Measurements from ENCODE around the gene GRIP1.

Gene GRIP1

DNA sequence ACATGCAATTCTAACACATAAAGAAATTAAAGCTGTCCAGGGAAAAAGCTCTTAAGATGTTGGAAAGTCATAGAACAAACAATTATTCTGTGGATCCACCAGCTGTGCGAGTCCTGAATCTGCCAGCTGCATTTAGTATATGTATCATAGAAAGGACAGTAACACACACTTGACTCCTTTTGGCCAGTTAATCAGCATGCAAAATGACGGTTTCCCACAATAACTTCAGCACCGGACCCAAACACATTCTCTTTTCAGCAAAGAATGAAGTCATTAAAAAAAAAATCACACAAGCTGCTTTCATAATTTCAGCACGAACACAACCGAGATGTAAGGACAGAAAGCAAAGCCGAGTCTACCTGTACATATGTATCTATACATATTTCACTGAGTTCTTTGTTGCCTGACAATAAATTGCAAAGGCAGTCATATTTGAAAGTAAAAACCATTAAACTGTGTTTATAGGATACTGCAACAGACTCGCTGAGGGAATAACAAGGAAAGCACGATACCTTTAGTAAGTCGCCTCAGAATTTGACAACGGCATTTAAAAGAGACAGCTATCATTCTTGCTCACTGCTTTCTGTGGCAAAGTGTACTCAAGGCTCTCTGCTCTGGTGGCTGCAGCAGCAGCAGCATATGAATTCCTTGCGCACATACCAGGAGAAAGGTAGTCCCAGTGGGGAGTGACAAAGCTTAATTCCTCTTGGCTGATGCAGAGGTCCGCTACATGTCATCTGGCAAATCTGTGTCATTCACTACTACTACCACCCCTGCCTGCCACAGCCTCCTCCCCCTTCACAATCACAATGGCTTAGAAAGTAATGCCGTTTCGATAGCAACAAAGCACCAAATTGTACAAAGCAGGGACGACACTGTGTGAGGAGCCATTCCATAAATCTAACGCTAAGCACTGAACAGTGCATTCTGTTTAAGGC is at the start of gene GRIP1:
TSS of gene GRIP1 (minus strand) at position 739 of the 938 bp plus-strand sequence. CDS start at position 567, 172 bp downstream.
- peak; percentile 22 for DNase-seq

DNA sequence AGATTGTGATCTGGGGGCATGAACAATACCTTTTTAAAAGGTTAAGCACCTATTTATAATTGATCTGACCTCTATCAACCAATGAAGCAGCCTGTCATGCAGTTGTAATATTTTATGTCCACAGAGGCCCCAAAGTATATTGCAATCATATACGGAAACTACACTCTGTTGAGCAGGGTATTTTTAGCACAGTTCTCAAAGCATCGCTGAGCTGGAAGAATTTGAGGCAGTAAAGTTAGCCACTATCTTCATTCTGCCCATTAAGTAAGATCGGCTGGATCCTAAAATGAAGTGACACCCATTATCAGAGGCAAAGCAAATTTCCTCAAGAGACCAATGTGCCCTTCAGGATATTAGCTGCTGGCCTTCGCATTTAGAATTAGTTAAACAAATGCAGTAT is 47.7 kb upstream of the GRIP1 start:
- no peak for DNase-seq

- DNase-seq: no peak
These were observed 46.2 kb upstream of the GRIP1 start for GRCh38 chr12:66725031-66725430.

- no peak for DNase-seq
These were observed 45.7 kb upstream of the GRIP1 start for GRCh38 chr12:66724616-66725015.

DNA sequence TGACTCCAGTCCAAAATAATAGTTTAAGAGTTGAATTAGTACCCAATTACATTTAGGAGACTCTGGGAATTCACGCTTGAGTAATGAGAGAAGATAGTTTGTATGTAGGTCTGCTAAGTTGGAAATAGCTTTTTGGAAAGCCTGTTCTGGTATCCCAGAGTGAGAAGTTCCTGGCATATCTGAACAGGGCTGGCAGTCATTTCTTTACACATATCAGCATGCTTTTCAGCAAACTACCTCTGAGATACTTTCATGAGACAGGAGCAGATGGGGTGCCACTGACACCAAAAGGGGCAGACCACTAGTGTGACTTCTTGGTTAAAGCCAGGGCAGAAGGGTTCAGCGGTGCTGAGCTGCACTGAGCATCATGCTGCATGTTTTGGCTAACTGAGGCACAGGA is 45.1 kb upstream of the GRIP1 start:
- DNase-seq: no peak

DNA sequence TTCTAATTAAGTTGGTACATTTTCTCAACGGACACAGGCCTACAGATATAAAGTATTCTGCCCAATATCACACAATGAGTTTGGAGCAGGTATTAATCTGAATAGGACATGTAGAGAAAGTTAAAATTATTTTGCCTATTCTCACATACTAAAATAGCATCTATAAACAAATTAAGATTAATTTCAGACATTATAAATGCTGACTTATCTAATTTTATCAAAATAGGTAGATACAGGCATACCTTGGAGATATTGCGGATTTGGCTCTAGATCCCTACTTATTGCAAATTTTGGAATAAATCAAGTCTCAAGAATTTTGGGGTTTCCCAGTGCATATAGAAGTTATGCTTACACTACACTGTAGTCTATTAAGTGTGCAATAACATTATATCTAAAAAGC is 41.0 kb upstream of the GRIP1 start:
- DNase-seq: no peak

- DNase-seq: no peak
These were observed 38.3 kb upstream of the GRIP1 start for GRCh38 chr12:66717036-66717673.

GRCh38 chr12:66716522-66716921 is 37.6 kb upstream of the GRIP1 start:
- no peak for DNase-seq

GRCh38 chr12:66714709-66715108 is 35.8 kb upstream of the GRIP1 start:
- no peak for DNase-seq

GRCh38 chr12:66713984-66714383 is 35.1 kb upstream of the GRIP1 start:
- no peak for DNase-seq

DNA sequence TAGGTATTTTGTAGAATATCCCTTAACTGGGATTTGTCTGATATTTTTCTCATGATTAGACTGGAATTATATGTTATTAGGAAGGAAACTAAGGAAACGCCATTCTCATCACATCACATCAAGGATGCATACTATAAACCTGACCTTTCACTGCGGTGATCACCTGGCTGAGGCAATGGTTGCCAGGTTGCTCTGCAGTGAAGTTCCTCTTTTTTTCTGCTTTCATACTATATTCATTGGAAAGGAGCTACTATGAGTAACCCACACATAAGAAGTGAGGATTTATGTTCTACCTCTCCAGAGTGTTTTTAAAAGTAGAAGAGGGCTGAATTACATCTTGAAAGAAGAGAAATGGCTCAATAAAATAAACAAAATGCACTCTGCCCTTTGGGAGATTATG is 31.0 kb upstream of the GRIP1 start:
- DNase-seq: no peak

DNA sequence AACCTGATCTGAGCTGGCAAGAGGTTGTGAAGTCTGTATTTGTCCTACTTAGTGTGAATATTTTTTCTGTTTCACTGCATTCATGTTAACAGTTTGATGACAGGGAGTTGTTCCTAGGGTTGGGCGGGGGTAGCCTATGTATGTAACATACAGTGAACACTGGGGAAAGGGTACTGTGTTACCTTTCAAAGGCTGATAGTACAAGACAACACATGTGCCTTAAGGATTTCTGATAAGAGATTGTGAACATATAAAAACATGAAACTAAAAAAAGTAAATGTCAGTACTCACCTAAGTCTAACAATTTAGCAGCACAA is 30.5 kb upstream of the GRIP1 start:
- no peak for DNase-seq

GRCh38 chr12:66708704-66709456 is 30.0 kb upstream of the GRIP1 start:
- DNase-seq: no peak

- DNase-seq: no peak
These were observed 28.3 kb upstream of the GRIP1 start for GRCh38 chr12:66707002-66707697.

DNA sequence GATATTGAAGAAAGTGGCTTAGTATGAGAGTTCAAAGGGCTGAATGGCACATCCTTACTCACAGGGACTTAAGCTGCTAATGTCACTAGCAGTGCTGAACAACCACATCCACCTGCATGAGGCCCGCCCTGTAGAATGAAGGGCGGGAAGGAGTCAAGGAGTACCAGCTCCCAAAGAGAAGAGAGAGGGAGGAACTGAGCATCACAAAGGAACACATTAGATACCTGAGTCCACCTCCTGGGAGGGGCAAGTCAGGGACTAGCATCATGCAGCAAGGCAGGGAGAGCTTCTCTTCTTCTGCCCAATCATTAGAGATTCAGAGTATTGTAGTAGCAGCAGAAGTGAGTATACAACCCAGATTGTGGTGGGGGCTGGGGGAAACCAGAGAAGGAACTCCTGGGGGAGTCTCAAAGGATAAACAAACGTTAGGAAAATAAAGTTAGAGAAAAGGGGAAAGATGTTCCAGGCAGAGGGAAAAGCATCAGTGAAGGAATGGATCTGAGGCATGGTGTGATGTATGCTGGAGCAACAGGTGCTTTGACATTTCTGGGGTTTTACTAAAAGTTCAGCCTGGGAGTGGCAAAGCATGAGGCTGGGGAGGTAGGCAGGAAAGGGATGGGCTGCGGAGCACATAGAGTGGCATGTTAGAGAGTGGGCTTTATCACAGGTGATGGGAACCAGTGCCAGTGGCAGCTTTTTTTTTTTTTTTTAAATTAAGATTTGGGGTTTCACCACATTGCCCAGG is 21.0 kb upstream of the GRIP1 start:
- DNase-seq: no peak

DNA sequence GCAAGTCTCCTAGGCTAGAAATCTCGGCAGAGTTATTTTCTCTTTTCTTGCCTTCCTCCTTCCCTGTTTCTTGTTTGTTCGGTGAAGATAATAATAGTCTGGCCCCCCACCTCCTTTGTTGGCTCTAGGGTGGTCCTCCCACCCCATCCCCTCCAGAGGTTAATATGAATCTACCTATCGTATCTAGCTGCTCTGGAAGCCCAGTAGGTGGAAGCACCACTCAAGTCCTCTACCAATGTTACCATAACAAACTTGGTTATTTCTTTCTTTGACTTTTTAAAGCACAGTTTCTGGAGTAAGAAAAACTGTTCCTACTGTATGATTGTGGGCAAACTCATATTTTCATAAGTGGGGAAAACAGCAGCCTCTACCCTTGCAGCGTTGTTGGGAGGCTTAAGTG is 19.7 kb upstream of the GRIP1 start:
- no peak for DNase-seq

DNA sequence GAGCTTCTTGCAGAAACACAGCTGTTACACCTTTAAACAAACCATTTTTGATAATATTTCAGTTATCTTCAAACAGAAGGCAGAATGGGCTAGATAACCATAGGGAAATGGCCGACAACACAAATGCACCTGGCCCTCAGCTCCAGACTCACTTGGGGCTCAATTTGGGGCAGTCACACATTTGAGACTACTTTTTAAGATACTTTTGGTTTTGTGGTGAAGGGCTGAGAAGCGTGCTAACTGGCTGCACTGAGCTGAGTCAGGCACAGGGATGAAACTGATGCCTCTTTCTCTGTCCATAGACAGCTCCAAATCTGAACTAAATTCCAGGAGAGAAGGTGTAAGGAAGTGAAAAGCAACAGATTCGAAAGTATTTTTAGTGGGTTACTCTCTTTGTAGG is 18.5 kb upstream of the GRIP1 start:
- no peak for DNase-seq

DNA sequence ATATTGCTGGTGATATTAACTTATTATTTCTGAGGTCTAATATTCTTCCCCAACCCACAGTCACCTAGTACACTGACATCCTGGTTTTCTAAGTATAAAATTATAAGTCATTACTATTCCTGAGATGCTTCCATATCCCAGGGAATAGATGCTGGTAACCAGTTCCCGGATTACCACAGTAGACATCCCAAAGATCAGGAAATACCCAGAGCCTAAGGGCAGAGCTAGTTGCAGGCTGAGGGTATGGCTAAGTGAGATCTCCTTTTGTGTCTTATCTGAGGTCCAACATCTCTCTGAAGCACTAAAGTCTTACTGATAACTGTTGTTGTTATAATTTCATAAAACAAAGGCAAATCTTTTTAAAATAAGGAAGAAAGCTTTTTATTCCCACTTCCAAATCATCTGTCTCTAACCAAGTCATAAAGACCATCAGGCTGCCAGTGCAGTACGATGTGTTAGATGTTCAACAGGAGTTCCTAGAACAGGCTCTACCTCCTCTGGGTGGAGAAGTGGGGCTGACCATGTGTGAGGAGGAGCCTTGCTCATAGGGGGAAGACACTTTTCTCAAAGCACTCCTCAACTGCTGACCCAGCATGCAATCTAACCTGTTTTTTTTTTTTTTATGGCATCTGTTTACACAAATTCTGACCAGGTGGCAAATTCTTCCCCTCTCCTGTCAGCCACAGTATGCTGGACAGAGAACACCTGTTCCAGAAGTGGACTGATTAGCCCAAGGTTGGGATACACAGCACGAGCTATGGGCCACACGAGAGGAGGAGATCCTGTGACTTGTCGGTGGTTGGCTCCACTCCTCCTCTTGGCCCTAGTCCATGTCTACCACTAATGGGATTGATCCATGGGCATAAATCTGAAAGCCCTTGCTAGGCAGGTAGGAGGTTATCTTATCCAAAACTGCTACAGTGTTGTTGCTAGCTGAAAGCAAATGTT is 16.1 kb upstream of the GRIP1 start:
- no peak for DNase-seq

GRCh38 chr12:66693901-66694513 is 15.1 kb upstream of the GRIP1 start:
- peak; percentile 44 for DNase-seq

- DNase-seq: no peak
These were observed 14.1 kb upstream of the GRIP1 start for GRCh38 chr12:66692986-66693385.

GRCh38 chr12:66692170-66692569 is 13.3 kb upstream of the GRIP1 start:
- no peak for DNase-seq

Measured in NCI-H2227 treated with DMSO at 0.1 percent for 48 hours (cell line).